Mucosa of rectum (tissue), 2 donors: Measurements from ENCODE around the gene GRIN2A.

ENCODE experiments used
- H3K27ac ChIP-seq, 2 donors: one replicate each; pipeline ENCODE4 v1.7.0; 2013; ENCODE audit warnings: inconsistent platforms in 2 of 2, low read depth in 2 of 2, low read length in 2 of 2
- H3K27me3 ChIP-seq, 2 donors: one replicate each; pipeline ENCODE4 v1.7.0; 2013; ENCODE audit warnings: low read length in 2 of 2; ENCODE audit not compliant: control insufficient read depth in 2 of 2, insufficient read depth in 2 of 2
- H3K36me3 ChIP-seq, 2 donors: one replicate each; pipeline ENCODE4 v1.7.0; 2013; ENCODE audit warnings: low read length in 2 of 2; ENCODE audit not compliant: control insufficient read depth in 2 of 2, insufficient read depth in 2 of 2
- H3K4me1 ChIP-seq, 2 donors: one replicate each; pipeline ENCODE4 v1.7.0; 2013; ENCODE audit warnings: low read length in 2 of 2, mild to moderate bottlenecking in 1 of 2; ENCODE audit not compliant: control insufficient read depth in 2 of 2, insufficient read depth in 2 of 2
- H3K4me3 ChIP-seq, 2 donors: one replicate each; pipeline ENCODE4 v1.7.0; 2013; ENCODE audit warnings: low read length in 2 of 2
- H3K9ac ChIP-seq, 2 donors: one replicate each; pipeline ENCODE4 v1.7.0; 2013; ENCODE audit warnings: low read length in 2 of 2, low read depth in 1 of 2, mild to moderate bottlenecking in 1 of 2
- H3K9me3 ChIP-seq, 2 donors: one replicate each; pipeline ENCODE4 v1.7.0; 2013; ENCODE audit warnings: low read length in 2 of 2; ENCODE audit not compliant: control insufficient read depth in 2 of 2
- donor health status: healthy.
- donor health status: Normal muscosa, but diverticular disease.

GRIN2A gene

DNA sequence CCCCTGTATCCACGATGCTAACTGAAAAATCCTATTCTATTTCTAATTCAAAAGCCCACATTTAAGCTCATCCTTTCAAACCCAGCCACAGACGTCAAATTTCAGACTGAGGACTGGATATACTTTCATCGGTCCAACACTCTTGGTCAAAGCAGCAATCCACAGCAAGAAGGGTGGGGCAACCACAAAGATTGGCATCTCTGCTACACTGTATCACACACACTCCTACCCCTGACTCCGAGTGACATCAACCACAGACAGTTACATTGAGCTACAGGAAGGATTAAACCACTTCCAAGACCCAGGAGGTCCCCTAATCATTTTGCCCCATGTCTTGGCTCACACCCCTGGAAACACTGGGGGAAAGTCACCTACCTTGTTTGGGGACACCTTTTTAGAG, 61.3 kb downstream of the GRIN2A start:
- no peaks in the 10 kb centered on the region for H3K36me3 ChIP-seq
- no peak overlapping the region for H3K4me3 ChIP-seq
- H3K9ac ChIP-seq, result no peak overlapping the region
- H3K27ac ChIP-seq, result no peak overlapping the region
- H3K9me3 ChIP-seq, result no peaks in the 10 kb centered on the region
- H3K4me1 ChIP-seq, result no peaks in the 10 kb centered on the region
- H3K27me3 ChIP-seq, result no peaks in the 10 kb centered on the region

DNA sequence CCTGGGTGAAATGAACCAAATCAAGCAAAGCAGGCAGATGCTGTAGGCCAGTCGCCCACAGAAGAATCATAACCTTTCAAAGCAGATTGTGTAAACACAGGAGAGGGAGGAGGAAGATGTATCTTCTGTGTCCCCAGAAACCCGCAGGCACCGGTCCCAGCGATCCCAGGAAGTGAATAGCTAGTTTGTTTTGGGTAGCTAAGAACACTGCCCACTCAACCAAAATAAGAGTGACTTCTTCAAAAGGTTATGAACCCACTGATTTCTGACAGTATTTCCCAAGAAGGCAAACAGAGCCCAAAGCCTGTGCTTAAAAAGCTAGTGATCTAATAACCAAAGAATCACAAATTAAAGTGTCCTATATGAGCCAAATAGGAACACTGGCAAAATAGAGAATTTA, 67.8 kb downstream of the GRIN2A start:
- Histone ChIP-seq H3K9me3 (no peaks in the 10 kb centered on the region), H3K27me3 (no peaks in the 10 kb centered on the region), H3K27ac (no peak overlapping the region), H3K36me3 (no peaks in the 10 kb centered on the region), H3K4me1 (no peaks in the 10 kb centered on the region), H3K4me3 (no peak overlapping the region), H3K9ac (no peak overlapping the region)

DNA sequence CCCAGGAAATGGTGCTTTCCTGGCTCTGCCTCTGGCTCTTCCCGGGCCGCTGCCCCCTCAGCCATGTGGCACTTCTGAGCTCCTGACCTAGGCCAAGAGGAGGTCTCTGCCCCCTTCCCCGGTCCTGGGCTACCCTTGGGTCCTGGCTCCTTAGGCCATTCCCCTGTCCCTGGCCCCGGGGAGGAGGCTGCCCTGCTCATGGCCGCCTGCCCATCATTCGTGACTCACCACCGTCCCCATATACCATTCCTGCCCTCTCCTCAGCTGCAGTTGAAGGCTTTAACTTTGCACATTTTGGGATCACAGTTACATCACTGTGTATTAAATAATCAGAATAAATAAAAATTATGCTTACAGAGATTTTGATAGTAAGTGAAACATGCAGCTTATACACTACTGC, 69.0 kb downstream of the GRIN2A start:
- Histone ChIP-seq H3K9me3 (no peaks in the 10 kb centered on the region), H3K4me3 (no peak overlapping the region), H3K27ac (no peak overlapping the region), H3K9ac (no peak overlapping the region), H3K27me3 (no peaks in the 10 kb centered on the region), H3K4me1 (no peaks in the 10 kb centered on the region), H3K36me3 (no peaks in the 10 kb centered on the region)

- H3K9me3 ChIP-seq, result no peaks in the 10 kb centered on the region
Measured at GRCh38 chr16:10112021-10112420, 70.2 kb downstream of the GRIN2A start.

DNA sequence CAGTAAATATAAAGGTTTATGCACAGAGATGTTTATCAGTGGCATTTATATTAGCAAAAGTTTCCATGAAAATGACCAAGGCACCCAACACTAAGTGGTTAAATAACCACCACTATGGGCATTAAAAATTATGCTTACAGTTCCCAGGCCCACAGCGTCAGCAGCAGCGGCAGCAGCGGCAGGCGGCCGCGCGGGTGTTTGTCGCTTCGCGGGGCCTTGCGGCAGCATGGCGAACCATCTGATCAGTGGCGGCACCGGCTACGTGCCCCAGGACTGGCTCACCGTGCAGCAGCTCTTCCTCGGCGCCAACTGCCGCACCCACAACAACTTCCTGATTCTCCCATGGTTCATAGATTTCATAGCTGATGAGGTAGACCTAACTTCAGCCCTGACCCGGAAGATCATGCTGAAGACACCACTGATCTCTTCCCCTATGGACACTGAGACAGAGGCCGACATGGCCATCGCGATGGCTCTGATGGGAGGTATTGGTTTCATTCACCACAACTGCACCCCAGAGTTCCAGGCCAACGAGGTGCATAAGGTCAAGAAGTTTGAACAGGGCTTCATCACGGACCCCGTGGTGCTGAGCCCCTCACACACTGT, 71.0 kb downstream of the GRIN2A start:
- no peak overlapping the region for H3K4me3 ChIP-seq
- no peaks in the 10 kb centered on the region for H3K27me3 ChIP-seq
- no peak overlapping the region for H3K9ac ChIP-seq
- no peaks in the 10 kb centered on the region for H3K4me1 ChIP-seq
- no peaks in the 10 kb centered on the region for H3K36me3 ChIP-seq
- H3K9me3 ChIP-seq, result no peaks in the 10 kb centered on the region
- H3K27ac ChIP-seq, result no peak overlapping the region

More at GRCh38 chr16:10112021-10112420, 70.2 kb downstream of the GRIN2A start:
- no peak overlapping the region for H3K4me3 ChIP-seq
- no peak overlapping the region for H3K9ac ChIP-seq
- H3K27me3 ChIP-seq, result no peaks in the 10 kb centered on the region
- no peak overlapping the region for H3K27ac ChIP-seq
- no peaks in the 10 kb centered on the region for H3K4me1 ChIP-seq
- H3K36me3 ChIP-seq, result no peaks in the 10 kb centered on the region

DNA sequence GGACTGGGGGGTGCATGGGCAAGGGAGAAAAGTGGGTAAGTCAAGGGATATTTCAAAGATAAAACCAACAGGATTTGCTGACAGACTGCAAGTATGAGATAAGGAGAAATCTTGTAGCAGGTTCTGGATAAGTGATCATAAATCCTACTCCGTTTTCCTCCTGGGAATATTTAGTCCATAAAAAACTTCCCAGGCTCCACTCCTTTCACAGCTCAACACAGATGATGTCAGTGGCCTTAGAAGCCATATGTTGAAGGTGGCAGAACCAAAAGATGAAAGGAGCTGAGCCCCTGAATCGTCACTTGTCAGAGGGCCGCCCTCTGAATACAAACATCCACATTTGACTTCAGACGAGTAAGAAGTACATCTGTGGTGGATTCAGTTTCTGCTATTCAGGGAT, 71.7 kb downstream of the GRIN2A start:
- Histone ChIP-seq H3K27ac (no peak overlapping the region), H3K9ac (no peak overlapping the region), H3K27me3 (no peaks in the 10 kb centered on the region), H3K9me3 (no peaks in the 10 kb centered on the region), H3K36me3 (no peaks in the 10 kb centered on the region), H3K4me1 (no peaks in the 10 kb centered on the region), H3K4me3 (no peak overlapping the region)

- no peak overlapping the region for H3K9ac ChIP-seq
- no peak overlapping the region for H3K4me3 ChIP-seq
- H3K36me3 ChIP-seq, result no peaks in the 10 kb centered on the region
- no peak overlapping the region for H3K27ac ChIP-seq
- no peaks in the 10 kb centered on the region for H3K27me3 ChIP-seq
- no peaks in the 10 kb centered on the region for H3K4me1 ChIP-seq
- H3K9me3 ChIP-seq, result no peaks in the 10 kb centered on the region
Measured at GRCh38 chr16:10107081-10107480, 75.1 kb downstream of the GRIN2A start.

DNA sequence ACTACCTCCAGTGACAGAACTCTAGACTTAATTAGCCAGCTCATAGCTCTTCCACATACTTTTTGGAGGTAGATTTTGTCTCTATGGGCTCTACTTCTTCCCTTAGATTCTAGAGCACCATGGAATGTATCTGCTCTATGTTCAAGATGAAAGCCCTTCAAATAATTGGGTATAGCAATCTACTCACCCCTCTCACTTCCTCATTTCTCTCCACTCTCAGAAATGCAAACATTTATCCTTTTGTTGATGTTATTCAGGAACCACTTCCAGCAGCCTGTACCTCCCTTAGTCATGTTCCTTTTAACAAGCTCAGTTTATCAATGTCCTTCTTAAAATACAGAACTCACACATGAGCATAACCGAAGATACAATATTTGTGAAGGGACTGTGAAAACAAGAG, 78.5 kb downstream of the GRIN2A start:
- Histone ChIP-seq H3K4me1 (no peaks in the 10 kb centered on the region), H3K9ac (no peak overlapping the region), H3K9me3 (no peaks in the 10 kb centered on the region), H3K27ac (no peak overlapping the region), H3K27me3 (no peaks in the 10 kb centered on the region), H3K36me3 (no peaks in the 10 kb centered on the region), H3K4me3 (no peak overlapping the region)

DNA sequence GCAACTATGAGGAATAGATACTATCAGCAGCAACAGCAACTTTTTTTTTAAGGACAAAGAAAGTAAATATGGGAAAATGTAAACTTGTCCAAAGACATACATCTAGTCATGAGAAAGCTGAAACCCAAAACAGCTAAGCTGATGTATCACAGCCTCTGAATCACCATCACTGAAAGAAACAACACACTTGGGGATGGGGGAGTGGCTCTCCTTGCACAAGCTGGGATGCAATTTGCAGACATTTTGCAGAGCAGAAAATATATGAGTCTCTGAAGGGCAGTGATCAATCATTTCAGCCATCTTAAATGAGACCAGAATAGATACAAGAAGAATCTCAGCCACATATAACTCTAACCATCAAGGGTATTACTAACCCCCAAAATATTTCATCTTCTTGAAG, 79.1 kb downstream of the GRIN2A start:
- no peaks in the 10 kb centered on the region for H3K4me1 ChIP-seq
- no peaks in the 10 kb centered on the region for H3K27me3 ChIP-seq
- H3K27ac ChIP-seq, result no peak overlapping the region
- H3K36me3 ChIP-seq, result no peaks in the 10 kb centered on the region
- H3K4me3 ChIP-seq, result no peak overlapping the region
- H3K9me3 ChIP-seq, result no peaks in the 10 kb centered on the region
- no peak overlapping the region for H3K9ac ChIP-seq

DNA sequence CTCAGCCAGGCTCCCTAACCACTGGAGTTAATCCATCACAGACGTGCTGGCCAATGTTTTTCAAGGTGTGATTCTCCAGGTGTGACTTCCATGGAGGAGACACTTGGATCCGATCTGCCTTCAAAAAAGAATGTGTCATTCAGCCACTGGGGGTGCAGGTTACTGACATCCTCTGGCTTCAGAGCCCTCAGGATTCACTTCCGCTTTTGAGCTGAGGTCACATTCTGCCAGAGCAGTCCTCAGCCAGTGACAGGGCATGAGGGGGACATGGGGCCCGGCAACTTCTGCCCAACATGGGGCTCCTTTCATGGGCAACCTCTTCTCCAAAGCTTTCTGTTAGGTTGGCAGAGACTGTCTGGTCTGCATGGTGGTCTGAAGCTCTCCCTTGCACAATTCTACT, 81.4 kb downstream of the GRIN2A start:
- no peak overlapping the region for H3K27ac ChIP-seq
- no peak overlapping the region for H3K4me3 ChIP-seq
- no peaks in the 10 kb centered on the region for H3K27me3 ChIP-seq
- no peaks in the 10 kb centered on the region for H3K4me1 ChIP-seq
- no peak overlapping the region for H3K9ac ChIP-seq
- no peaks in the 10 kb centered on the region for H3K9me3 ChIP-seq
- no peaks in the 10 kb centered on the region for H3K36me3 ChIP-seq

- no peaks in the 10 kb centered on the region for H3K9me3 ChIP-seq
- no peaks in the 10 kb centered on the region for H3K27me3 ChIP-seq
- H3K9ac ChIP-seq, result no peak overlapping the region
- no peaks in the 10 kb centered on the region for H3K36me3 ChIP-seq
- H3K4me3 ChIP-seq, result no peak overlapping the region
- H3K4me1 ChIP-seq, result no peaks in the 10 kb centered on the region
- H3K27ac ChIP-seq, result no peak overlapping the region
Measured at GRCh38 chr16:10098991-10099390, 83.2 kb downstream of the GRIN2A start.
